ENCODE measurements around the gene STAT5B.

DNA sequence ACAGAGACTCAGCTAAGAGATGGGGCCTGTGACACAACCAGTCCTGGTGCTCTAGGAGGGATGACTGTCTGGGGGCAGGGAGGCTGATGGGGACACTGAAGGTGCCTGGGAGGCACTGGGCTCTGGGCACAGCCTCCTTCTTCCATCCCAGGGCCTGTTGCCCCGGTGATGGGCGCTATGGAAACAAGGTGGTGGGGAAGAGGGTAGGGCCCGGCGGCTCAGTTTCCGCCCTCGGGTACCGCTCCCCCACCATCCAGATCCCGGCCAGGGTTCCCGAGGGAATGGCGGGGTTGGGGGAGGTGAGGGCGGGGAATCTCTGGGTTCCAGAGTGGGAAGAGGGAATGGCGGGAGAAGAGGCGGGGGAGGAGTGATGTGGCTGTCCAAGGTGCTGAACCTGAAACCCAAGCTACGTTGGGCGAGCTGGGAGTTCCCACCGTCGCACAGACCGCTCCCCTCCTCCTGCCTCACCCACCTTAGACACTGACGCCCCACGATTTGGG lies 96.2 kb downstream of the STAT5B start:
- no peak for TF ChIP-seq ESRRG (CRISPR knock-in tag; IDR thresholded peaks at IDR 0.05)
- no peak for TF ChIP-seq ZFP3 (CRISPR knock-in tag; IDR thresholded peaks at IDR 0.05)
- TF ChIP-seq ZC3H10 (CRISPR knock-in tag; IDR thresholded peaks at IDR 0.05): no peak
- no peak for TF ChIP-seq ZFP30 (CRISPR knock-in tag; IDR thresholded peaks at IDR 0.05)
- no peak for TF ChIP-seq BACH2 (CRISPR knock-in tag; IDR thresholded peaks at IDR 0.05; ENCODE audit: borderline replicate concordance)
- no peak for TF ChIP-seq ZNF565 (CRISPR knock-in tag; conservative IDR thresholded peaks at IDR 0.05; ENCODE audit: low read depth)
- TF ChIP-seq ZNF70 (CRISPR knock-in tag; IDR thresholded peaks at IDR 0.05): no peak
- TF ChIP-seq, protein P1, sequence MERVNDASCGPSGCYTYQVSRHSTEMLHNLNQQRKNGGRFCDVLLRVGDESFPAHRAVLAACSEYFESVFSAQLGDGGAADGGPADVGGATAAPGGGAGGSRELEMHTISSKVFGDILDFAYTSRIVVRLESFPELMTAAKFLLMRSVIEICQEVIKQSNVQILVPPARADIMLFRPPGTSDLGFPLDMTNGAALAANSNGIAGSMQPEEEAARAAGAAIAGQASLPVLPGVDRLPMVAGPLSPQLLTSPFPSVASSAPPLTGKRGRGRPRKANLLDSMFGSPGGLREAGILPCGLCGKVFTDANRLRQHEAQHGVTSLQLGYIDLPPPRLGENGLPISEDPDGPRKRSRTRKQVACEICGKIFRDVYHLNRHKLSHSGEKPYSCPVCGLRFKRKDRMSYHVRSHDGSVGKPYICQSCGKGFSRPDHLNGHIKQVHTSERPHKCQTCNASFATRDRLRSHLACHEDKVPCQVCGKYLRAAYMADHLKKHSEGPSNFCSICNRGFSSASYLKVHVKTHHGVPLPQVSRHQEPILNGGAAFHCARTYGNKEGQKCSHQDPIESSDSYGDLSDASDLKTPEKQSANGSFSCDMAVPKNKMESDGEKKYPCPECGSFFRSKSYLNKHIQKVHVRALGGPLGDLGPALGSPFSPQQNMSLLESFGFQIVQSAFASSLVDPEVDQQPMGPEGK (CRISPR knock-in tag; IDR thresholded peaks at IDR 0.05; ENCODE audit: borderline replicate concordance): no peak
- no peak for TF ChIP-seq ARNTL (CRISPR knock-in tag; IDR thresholded peaks at IDR 0.05; ENCODE audit: borderline replicate concordance, low read depth)
- no peak for TF ChIP-seq OSR1 (CRISPR knock-in tag; IDR thresholded peaks at IDR 0.05)
- TF ChIP-seq CSDC2 (CRISPR knock-in tag; IDR thresholded peaks at IDR 0.05): no peak

All from SK-N-SH treated with all-trans-retinoic acid at 6 μM for 48 hours (cell line).